OCI-LY1 (cell line): ENCODE measurements around the gene STK32B.

Source experiments
- CTCF ChIP-seq: fragments of 200-600 bp; sonication (generic), shearing (Covaris generic); IDR thresholded peaks from 2 replicates; pipeline ENCODE4 v1.5.1; 2017; ENCODE audit warnings: mild to moderate bottlenecking, antibody characterized with exemption, low read length, moderate library complexity, mixed read lengths
- EZH2 ChIP-seq: fragments of 200-600 bp; sonication (generic), shearing (Covaris generic); IDR thresholded peaks from 2 replicates; pipeline ENCODE4 v1.8.0; 2017; ENCODE audit warnings: borderline replicate concordance, mixed run types, mild to moderate bottlenecking, antibody characterized with exemption, low read length, moderate library complexity, mixed read lengths

GRCh38 chr4:5143940-5144339 is 92.7 kb downstream of the STK32B start:
- TF ChIP-seq CTCF: no peak
- no peak for TF ChIP-seq EZH2
